ENCODE results near the gene SEMA3E. TPM values are rescaled to one million over a fixed set of nuclear protein-coding genes. Genes with fewer than 3 reads are reported as not detected.

SEMA3E gene
- total RNA-seq, 1 donor from 2014 or later = 1.2 TPM

DNA sequence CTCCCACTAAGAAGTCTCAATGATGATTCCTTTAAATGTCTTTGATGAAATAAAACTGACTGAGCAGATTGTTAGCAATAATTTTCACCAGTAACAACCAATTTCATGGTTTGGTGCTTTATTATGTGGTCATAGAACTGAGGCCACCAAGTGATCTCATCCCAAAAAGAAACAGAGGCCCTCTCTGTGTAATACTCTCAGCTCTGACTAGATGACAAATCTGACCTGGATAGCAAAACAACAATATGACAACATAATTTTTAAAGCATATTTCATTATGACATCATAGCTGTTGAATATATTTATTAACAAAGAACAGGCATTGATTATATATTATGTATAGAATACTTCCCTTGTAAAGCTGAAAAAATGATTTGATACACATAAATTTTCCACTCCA is 5.9 kb downstream of the SEMA3E start:
- no peak for DNase-seq (ENCODE audit: extremely low read depth, low read depth, low spot score)

DNA sequence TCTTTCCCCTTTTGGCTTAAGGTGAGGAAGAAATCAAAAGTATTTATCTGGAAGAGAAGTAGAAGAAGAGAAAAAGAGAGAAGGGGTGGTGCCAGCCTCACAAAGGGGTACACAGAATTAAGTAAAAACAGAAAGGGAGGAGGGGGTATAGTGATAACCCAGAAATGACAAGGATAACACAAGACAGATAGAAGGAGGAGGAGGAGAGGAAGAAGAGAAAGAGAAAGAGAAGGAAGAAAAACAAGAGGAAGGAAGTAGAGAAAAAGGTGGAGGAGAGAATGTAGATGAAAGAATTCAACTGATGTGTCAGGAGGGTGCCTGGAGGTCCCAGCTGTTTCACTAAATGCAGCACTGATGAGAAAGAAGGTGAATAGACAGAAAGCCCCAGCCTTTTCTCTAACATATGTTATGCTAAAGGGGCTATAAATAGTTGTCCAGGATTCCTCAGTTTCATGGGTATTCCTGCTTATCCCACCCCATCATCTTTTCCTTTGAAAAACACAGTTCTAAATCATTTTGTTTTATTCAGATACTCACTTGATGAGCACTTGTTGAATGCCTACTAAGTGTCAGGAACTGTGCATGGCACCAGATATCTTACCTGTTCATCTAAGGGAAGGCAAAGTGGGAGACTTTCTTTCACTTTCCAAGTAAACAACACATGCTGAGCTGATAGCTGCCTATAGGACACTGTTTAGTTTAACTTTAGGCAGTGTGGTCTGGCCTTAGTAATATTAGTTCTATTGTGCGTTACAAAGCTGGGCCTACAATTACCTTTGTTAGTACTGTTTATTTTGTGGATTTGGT is 8.0 kb downstream of the SEMA3E start:
- no peak for DNase-seq (ENCODE audit: extremely low read depth, low read depth, low spot score)

DNA sequence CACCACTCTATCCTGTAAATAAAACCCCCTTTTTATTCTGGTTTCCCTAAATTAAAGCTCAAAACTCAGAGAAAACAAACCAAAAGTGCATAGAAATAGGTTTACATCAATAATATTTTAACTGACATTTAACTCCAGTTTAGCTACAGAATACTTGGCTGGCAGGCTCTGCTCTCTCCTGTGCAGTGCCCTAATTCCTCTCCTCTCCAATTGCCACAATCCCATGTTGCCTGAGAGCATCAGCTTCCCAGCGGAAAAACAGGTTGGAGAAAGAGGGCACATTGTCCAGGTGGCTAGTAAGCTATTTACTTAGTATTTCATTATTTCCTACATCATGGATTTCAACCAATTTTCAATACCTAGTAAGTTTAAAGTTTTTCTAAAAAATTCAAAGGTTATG is 8.7 kb downstream of the SEMA3E start:
- no peak for DNase-seq (ENCODE audit: extremely low read depth, low read depth, low spot score)

DNA sequence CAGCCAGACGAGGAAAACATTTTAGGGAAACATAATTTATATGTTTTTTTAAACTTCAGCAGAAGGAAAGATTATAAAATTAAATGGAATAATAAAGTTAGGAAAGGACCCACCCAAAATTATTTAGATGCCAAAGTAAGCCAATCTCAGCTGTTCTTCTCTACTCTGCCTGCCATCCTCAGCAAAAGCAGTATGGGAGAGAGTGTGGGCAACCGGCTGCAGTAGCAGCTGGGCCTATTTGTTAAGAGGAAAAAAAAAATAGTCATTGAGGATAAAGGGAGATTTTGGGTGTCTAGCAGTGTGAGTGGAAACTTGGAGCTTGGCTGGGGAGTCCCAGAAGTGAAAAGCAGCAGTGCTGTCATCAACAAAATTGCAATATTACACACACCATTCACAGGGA is 15.4 kb downstream of the SEMA3E start:
- no peak for DNase-seq (ENCODE audit: extremely low read depth, low read depth, low spot score)

DNA sequence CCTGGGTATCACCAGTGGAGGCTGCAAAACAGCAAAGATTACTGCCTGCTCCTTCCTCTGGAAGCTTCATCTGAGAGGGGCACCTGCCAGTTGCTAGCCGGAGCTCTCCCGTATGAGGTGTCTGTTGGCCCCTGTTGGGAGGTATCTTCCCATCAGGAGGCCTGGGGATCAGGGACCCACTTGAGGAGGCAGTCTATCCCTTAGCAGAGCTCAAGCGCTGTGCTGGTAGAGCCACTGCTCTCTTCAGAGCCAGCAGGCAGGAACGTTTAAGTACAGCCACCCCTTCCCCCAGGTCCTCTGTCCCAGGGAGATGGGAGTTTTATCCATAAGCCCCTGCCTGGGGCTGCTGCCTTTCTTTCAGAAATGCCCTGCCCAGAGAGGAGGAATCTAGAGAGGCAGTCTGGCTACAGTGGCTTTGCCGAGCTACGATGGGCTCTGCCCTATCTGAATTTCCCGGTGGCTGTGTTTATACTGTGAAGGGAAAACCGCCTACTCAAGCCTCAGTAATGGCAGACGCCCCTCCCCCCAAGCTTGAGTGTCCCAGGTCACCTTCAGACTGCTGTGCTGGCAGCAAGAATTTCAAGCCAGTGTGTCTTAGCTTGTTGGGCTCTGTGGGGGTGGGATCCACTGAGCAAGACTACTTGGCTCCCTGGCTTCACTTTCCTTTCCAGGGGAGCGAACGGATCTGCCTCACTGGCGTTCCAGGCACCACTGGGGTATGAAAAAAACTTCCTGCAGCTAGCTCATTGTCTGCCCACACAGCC is 19.6 kb downstream of the SEMA3E start:
- no peak for DNase-seq (ENCODE audit: extremely low read depth, low read depth, low spot score)

DNA sequence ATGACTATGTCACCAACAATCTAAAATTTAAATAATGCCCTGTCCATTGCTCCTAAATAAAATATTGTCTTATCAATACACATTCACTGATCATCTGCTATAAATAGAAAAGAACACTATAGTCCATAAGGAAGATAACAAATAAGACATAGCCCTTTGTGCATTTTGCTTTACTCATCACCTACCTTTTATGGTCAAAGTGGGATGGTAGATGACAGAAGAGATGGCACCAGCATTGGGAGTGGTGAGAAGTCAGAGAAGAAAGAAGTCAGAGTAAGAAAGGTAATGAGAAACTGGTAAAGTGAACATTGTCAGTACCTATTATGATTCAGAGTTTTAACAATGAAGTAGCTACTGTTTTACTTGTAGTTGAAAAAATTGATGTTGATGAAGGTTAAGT is 31.1 kb downstream of the SEMA3E start:
- no peak for DNase-seq (ENCODE audit: extremely low read depth, low read depth, low spot score)

DNA sequence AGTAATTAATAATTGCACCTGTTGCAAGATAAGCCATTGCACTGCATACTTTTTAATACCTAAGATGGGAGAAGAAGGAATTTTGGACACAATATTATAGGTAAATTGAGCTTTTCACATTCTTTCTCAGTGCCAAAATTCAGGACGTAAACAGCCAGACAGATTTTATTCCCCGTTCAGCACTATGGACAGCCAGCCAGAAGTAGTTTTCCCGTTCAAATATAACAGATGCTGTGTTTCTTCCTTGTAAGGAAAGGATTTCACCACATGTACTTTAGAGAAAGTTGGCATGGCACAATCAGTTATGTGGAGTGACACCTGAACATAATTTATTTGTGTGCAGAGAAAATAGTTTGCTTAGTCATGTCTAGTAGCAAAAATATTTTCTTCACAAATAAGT is 34.8 kb downstream of the SEMA3E start:
- no peak for DNase-seq (ENCODE audit: extremely low read depth, low read depth, low spot score)

DNA sequence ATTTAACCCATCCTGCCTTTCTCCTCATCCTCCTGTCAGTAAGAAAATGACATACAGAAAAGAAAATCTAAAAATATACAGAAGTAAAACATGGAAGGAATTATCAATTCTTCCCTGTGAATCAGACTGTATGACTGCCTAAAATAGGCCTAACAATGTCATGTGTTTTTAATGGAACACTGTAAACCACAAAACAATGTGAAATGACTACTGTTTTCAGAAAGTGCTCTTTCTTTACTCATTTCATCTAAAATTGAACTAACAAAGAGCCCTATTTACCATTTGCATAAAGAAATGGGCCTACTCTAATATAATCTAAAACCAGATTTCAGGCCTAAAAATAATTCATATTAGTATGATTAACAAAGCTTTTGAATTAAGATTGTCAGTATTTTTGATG is 35.7 kb downstream of the SEMA3E start:
- no peak for DNase-seq (ENCODE audit: extremely low read depth, low read depth, low spot score)

DNA sequence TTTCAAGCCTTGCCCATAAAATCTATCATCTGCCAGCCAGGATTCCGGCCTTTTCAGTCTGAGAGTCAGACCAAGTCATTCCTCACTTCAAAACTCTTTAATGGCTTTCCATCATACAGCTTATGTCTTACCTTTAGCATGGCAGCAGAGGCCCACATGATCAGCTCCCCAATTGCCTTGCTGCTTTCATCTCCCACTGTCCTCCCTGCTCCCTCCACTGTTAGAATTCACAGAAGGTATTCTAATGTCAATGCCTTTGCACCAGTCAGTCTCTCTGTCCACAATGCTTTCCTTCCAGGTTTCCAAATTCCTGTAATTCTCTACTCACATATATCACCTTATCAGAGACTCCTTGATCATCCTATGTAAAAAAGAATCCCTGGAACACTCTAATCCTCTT is 37.2 kb downstream of the SEMA3E start:
- no peak for DNase-seq (ENCODE audit: extremely low read depth, low read depth, low spot score)

DNA sequence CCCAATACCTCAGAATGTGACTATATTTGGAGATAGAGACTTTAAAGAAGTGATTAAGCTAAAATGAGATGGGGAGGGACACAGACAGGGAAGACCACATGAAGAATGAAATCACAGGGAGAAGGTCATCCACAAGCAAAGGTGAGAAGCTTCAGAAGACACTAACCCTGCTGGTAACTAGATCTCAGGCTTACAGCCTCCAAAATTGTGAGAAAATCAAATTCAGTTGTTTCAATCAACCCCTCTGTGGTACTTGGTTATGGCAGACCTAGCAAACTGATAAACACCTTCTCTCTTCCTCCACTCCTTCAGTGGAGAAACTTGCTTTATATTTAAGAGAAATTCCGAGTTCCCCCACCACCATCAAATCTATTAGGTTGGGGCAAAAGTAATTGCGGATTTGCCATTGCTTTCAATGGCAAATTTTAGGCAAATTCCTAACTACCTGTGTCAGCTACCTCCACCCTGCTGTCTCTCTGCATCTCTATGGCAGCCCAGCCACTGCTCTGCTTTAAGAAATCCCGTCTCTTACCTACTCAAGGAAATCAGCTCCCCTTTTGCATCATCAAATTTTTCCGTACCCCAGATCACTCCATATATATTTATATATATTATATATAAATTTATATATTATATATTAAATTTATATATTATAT is 38.2 kb downstream of the SEMA3E start:
- no peak for DNase-seq (ENCODE audit: extremely low read depth, low read depth, low spot score)

DNA sequence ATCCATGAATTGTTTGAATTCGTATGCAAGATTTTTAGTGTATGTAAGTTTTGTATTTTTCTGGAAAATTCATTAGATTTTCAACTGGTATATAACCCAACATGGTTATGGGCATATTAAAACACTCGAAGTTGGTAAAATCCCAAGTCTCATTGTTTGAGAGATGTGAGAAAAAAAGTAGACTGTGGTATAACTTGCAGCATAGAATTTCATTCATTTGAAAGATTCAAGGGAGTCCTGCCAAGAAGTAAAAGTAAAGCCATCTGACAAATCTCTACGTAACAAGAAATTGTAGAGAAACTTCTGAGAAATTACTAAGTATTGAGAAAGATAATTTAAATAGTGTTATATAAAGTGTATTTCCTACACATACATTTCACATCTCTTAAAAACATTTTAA is 40.2 kb downstream of the SEMA3E start:
- no peak for DNase-seq (ENCODE audit: extremely low read depth, low read depth, low spot score)

DNA sequence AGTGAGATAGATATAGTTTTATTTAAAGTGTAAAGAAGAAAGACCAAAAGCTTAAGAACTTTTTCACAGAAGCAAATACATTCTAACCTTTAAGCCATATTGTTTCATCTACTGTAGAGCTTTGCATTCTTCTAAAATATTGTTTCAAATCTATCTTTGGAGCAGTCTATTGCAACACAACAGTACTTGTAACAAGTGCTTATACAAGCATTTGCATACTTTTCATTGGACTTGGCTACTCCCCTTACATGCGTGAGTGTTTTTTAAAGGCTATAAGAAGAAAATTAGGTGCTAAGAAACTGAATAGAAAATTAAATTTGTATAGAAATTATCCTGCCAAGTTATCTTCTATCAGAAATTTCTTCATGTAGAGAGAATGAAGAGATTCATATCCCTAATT is 45.3 kb downstream of the SEMA3E start:
- no peak for DNase-seq (ENCODE audit: extremely low read depth, low read depth, low spot score)

DNA sequence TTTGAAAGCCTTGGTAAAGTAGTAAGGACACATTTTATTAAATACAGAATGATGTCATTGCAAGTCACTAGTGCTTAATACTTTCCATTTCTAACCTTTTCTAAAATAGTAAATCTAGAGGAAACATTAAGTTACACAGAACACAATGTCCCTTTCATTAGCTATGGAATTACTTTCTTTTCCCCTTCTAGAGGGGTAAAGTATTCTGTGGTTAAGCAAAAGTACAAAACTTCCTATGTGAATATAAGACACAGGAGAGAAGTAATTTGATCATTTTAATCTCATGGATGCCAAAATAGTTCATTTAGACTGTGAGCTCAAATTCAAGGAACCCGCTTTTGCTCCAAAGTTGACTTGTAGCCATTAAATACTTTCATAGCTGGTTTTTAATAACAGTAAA is 49.8 kb downstream of the SEMA3E start:
- no peak for DNase-seq (ENCODE audit: extremely low read depth, low read depth, low spot score)

DNA sequence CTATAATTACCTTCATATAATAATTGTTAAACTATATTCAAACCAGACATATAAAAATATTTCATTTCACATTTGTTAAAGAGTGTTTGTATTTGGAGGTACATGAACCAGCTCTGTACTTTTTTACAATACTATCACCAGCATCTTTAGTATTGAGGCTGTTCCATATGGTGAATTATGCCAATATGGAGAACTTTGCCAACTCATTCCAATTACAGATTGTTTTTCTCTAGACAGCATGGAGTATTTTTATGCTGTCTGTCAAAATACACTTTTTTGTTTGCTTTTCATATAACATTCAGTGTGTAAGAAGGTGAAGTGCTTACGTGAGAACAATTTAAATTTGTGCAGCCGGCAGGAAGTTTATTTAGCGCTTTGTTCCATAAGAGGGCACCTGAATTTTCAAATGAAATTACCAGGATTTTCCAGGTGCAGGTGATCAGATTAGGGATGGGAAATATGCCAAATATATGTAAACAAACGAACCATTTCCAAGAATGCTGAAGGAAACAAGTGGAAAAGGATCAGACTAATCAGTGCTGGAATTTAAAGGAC is 54.9 kb downstream of the SEMA3E start:
- no peak for DNase-seq (ENCODE audit: extremely low read depth, low read depth, low spot score)

DNA sequence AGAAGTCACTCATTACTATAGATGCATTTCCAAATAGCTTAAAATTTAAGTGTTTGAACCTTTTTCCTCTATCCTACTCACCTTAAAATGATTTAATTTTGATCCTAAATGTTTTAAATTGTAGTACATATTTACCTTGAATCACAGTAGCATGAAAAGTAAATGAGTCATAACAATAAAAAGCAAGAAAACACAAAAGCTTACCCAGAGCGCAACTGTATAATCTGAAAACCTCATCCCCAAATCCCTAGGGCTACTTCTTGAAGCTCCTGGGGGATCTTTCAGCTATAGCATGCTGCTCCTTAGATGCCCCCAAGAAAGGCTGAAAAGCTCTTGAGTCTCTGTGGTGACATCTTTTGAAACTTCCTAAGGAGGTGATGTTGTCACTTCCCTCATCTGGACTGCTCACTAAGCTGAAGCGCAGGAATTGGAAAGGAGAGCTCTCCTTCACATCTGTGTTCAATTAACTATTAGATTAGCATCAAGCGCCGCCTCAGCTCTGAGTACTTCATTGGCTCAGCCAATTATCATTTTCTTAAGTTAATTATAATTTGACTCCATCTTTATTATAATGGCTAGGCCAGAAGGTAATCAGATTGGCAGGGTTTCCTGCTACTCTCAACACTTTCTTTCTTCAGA is 60.2 kb downstream of the SEMA3E start:
- DNase-seq (ENCODE audit: extremely low read depth, low read depth, low spot score) = no peak

DNA sequence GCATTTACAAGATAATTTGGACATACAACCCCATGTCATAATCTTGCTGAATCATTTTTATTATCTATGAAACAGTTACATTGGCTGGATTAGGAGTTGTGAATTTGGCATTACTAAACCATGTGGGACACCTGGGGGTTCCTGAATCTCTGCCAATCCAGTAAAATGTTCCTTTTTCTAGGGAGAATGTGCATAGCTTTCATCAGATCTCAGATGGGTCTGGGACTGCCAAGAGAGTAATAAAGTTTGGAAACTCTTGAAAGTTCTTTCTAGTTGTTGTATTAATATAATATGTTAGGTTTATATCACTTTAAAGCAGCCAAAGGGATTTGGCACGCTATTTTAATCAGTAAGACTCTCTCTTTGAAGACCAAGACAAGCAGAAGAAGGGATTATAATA is 62.7 kb downstream of the SEMA3E start:
- no peak for DNase-seq (ENCODE audit: extremely low read depth, low read depth, low spot score)

DNA sequence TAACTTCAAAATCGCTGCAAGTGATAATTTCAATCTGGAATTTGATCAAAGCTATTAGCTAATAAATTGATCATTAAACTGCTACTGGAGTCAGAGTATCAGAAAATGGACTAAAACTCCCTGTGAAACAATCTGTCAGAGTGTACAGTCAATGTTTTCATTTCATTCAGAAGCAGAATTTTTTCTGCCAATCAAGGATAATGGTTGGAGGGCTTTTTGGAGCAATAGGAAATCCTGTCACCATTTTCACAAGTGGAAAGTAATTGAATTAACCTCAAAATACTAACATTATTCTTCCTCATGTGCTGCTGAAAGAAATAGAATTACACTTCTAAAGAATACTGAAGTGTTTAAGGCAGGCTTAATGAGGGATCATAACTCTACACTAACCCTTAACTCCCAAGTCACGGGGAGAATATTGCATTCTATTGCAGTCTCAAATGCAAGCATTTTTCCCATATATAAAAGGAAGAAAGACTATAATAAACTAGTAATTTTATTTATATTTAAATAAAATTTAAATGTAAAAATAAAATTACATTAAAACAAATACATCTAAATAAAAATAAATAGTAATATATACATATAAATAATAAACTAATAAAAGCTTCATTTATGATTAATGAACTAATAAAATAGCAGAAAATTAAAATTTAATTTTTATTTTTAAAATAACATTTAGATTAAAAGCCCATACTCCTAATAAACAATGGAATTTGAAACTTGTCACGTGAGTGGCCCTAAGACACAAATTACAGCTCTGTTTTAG is 67.1 kb downstream of the SEMA3E start:
- DNase-seq (ENCODE audit: extremely low read depth, low read depth, low spot score) = no peak

DNA sequence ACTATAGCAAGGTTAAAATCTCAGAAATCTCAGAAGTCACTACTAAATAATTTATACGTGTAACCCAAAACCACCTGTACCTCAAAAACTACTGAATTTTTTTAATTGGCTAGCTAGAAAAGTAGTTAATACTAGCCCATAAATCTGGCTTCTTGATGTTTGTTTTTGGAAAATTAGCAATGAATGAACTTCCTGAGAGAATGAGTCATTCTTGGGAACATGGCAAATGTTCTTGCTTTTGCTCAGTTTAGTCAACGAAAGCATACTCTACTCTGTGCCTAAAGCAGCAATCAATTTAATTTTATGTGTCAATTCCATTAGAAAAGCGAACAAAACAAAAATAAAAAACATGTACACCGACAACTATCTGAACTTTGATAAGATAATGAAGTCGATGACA is 69.2 kb downstream of the SEMA3E start:
- DNase-seq (ENCODE audit: extremely low read depth, low read depth, low spot score) = peak; percentile 23

DNA sequence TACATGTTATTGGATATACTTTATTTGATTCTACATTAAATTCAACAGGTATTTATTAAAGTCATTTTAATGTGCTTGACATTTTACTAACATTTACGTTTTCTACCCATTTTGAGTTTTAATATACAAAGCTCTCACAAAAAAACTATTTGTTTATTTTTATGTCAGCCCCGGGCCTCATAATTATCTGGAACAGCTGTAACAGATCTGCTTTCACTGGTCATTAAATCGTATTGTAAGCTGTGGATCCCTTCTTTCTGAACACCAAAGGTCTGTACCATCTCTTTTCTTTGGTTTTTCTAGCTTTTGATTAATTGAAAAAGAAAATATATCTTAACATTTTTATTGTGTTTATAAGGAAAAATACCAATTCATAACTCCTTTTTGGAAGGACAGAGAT is 73.5 kb downstream of the SEMA3E start:
- no peak for DNase-seq (ENCODE audit: extremely low read depth, low read depth, low spot score)

DNA sequence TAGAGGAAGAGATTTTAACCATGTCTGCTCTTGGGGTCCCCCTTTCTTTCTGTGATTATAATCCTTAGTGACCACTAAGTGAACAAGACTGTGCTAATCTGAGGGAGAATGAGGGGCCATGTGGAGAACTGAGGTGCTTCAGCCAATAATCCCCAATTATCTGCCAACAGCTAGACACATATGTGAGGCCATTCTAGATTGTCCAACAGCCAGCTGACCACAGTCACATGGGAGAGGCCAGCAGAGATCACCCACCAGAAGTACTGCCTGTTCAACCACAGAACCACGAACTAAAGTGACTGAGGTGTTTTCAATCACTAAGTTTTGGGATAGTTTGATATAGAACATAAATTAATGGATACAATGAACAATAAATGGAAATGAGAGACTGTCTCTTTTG is 74.3 kb downstream of the SEMA3E start:
- DNase-seq (ENCODE audit: extremely low read depth, low read depth, low spot score) = no peak
